ENCODE results near the gene TP53I11. TPM values are rescaled to one million over a fixed set of nuclear protein-coding genes. Genes with fewer than 3 reads are reported as not detected.

Gene TP53I11
- total RNA-seq, 1 donor from 2014 or later: 3.3 TPM

GRCh38 chr11:44978961-44979331 lies 28.3 kb upstream of the TP53I11 start:
- intact Hi-C loops (cut with micrococcal nuclease): no loop called here

- intact Hi-C loops (cut with micrococcal nuclease): no loop called here
These were observed 27.7 kb upstream of the TP53I11 start for GRCh38 chr11:44978274-44978960.

GRCh38 chr11:44977493-44977984 lies 26.9 kb upstream of the TP53I11 start:
- intact Hi-C loops (cut with micrococcal nuclease): no loop called here

- intact Hi-C loops (cut with micrococcal nuclease): no loop called here
These were observed 25.9 kb upstream of the TP53I11 start for GRCh38 chr11:44976576-44976975.

GRCh38 chr11:44974402-44975000 lies 23.8 kb upstream of the TP53I11 start:
- intact Hi-C loops (cut with micrococcal nuclease): no loop called here

- intact Hi-C loops (cut with micrococcal nuclease): no loop called here
These were observed 23.1 kb upstream of the TP53I11 start for GRCh38 chr11:44973632-44974401.

- intact Hi-C loops (cut with micrococcal nuclease): no loop called here
These were observed 22.2 kb upstream of the TP53I11 start for GRCh38 chr11:44972746-44973435.

- intact Hi-C loops (cut with micrococcal nuclease): no loop called here
These were observed 20.5 kb upstream of the TP53I11 start for GRCh38 chr11:44971185-44971584.

- intact Hi-C loops (cut with micrococcal nuclease): no loop called here
These were observed 19.6 kb upstream of the TP53I11 start for GRCh38 chr11:44970293-44970692.

GRCh38 chr11:44969651-44970252 lies 19.1 kb upstream of the TP53I11 start:
- intact Hi-C loops (cut with micrococcal nuclease): no loop called here

- intact Hi-C loops (cut with micrococcal nuclease): no loop called here
These were observed 17.8 kb upstream of the TP53I11 start for GRCh38 chr11:44968510-44968909.

GRCh38 chr11:44967930-44968496 lies 17.3 kb upstream of the TP53I11 start:
- intact Hi-C loops (cut with micrococcal nuclease): no loop called here

- intact Hi-C loops (cut with micrococcal nuclease): no loop called here
These were observed 16.0 kb upstream of the TP53I11 start for GRCh38 chr11:44966694-44967093.

GRCh38 chr11:44964526-44965209 lies 14.0 kb upstream of the TP53I11 start:
- intact Hi-C loops (cut with micrococcal nuclease): no loop called here

GRCh38 chr11:44963948-44964347 lies 13.3 kb upstream of the TP53I11 start:
- intact Hi-C loops (cut with micrococcal nuclease): no loop called here

GRCh38 chr11:44963136-44963535 lies 12.5 kb upstream of the TP53I11 start:
- intact Hi-C loops (cut with micrococcal nuclease): no loop called here

- intact Hi-C loops (cut with micrococcal nuclease): no loop called here
These were observed 11.8 kb upstream of the TP53I11 start for GRCh38 chr11:44962464-44962863.

GRCh38 chr11:44960200-44960845 lies 9.6 kb upstream of the TP53I11 start:
- intact Hi-C loops (cut with micrococcal nuclease): no loop called here

- intact Hi-C loops (cut with micrococcal nuclease): no loop called here
These were observed 8.4 kb upstream of the TP53I11 start for GRCh38 chr11:44959064-44959463.

All from T-helper 2 cell treated with Interferon-gamma antibody and Interleukin-4, amounts not matched to agents 100 ng/mL and 5 ng/mL, for 36 hours (primary cell).